Spleen (tissue), 7 donors: ENCODE results near the gene AEBP2.
"Not testable (repeated sequence)": the region's sequence is repeated elsewhere in the genome, so short reads cannot be mapped to it uniquely, and the experiment has no call there.

ENCODE experiments used
- CTCF ChIP-seq, 11 experiments: fragments of 200-600 bp in 7 of 11; fragments of 450-650 bp in 4 of 11; sonication (generic) in 4 of 11; IDR thresholded peaks in 8 of 11; conservative IDR thresholded peaks in 3 of 11; 1 replicate in 7 of 11; 2 replicates in 4 of 11; pipeline versions ENCODE4 v1.4.0 to v1.8.0; 2016 to 2021; ENCODE audit warnings: antibody characterized with exemption in 11 of 11, inconsistent platforms in 4 of 11, mild to moderate bottlenecking in 1 of 11
- POLR2A ChIP-seq, 3 donors: fragments of 450-650 bp; IDR thresholded peaks; one replicate each; pipeline ENCODE4 v1.5.1; 2017; ENCODE audit warnings: antibody characterized with exemption in 3 of 3, mild to moderate bottlenecking in 1 of 3
- donor health status: DM: no; HTN: no; CAD: no; lungs with moderate emphysema.
- donor health status: DM: no; HTN: no; CAD: no.
- donor health status: DM: no; HTN: no; CAD: no.

GRCh38 chr12:19413582-19413981 is 25.7 kb upstream of the AEBP2 start:
- TF ChIP-seq CTCF (IDR thresholded peaks at IDR 0.05 in 8 of 11, conservative IDR thresholded peaks at IDR 0.05 in 3 of 11); POLR2A (IDR thresholded peaks at IDR 0.05): not testable (repeated sequence)
